Nephron (organoid): ENCODE data around the gene MTERF4.

Experiments
- H3K27ac Mint-ChIP-seq, 3 experiments: 2 replicates each; pipeline ENCODE4 v1.8.0; 2020; ENCODE audit warnings: mixed read lengths in 3 of 3, mild to moderate bottlenecking in 2 of 3, moderate library complexity in 1 of 3
- H3K27me3 Mint-ChIP-seq: 2 replicates; pipeline ENCODE4 v1.8.0; 2021; ENCODE audit warnings: low read depth, mild to moderate bottlenecking, moderate library complexity, mixed read lengths
- H3K36me3 Mint-ChIP-seq: 2 replicates; pipeline ENCODE4 v1.8.0; 2020; ENCODE audit warnings: low read depth, mixed read lengths
- H3K4me1 Mint-ChIP-seq: 2 replicates; pipeline ENCODE4 v1.8.0; 2020; ENCODE audit warnings: mixed read lengths
- H3K4me3 Mint-ChIP-seq, 3 experiments: 2 replicates each; pipeline ENCODE4 v1.8.0; 2020; ENCODE audit warnings: mild to moderate bottlenecking in 3 of 3, mixed read lengths in 3 of 3, moderate library complexity in 2 of 3
- H3K9me3 Mint-ChIP-seq: 2 replicates; pipeline ENCODE4 v1.8.0; 2020; ENCODE audit warnings: mixed read lengths
- CTCF ChIP-seq, 3 experiments: fragments of 200-600 bp; sonication (generic); IDR thresholded peaks; one replicate each; pipeline ENCODE4 v1.5.0; 2021; ENCODE audit warnings: antibody characterized with exemption in 3 of 3; ENCODE audit not compliant: unreplicated experiment in 3 of 3

MTERF4 gene

GRCh38 chr2:241118737-241119505 lies 16.8 kb upstream of the MTERF4 start:
- H3K27me3 Mint-ChIP-seq: no peaks in the 10 kb centered on the region
- no peaks in the 10 kb centered on the region for H3K9me3 Mint-ChIP-seq
- no peaks in the 10 kb centered on the region for H3K4me1 Mint-ChIP-seq
- H3K27ac Mint-ChIP-seq: no peak overlapping the region
- no peak overlapping the region for H3K4me3 Mint-ChIP-seq
- H3K36me3 Mint-ChIP-seq: peaks cover 31% of the 10 kb centered on the region
- TF ChIP-seq CTCF (IDR thresholded peaks at IDR 0.05; ENCODE audit: unreplicated experiment in 3 of 3): no peak

GRCh38 chr2:241116606-241117560 lies 14.8 kb upstream of the MTERF4 start:
- Mint-ChIP-seq H3K27ac (no peak overlapping the region), H3K27me3 (no peaks in the 10 kb centered on the region), H3K4me1 (no peaks in the 10 kb centered on the region), H3K9me3 (no peaks in the 10 kb centered on the region), H3K4me3 (no peak overlapping the region), H3K36me3 (peaks cover 31% of the 10 kb centered on the region)
- no peak for TF ChIP-seq CTCF (IDR thresholded peaks at IDR 0.05; ENCODE audit: unreplicated experiment in 3 of 3)

GRCh38 chr2:241115361-241115760 lies 13.3 kb upstream of the MTERF4 start:
- H3K27ac Mint-ChIP-seq: no peak overlapping the region
- H3K36me3 Mint-ChIP-seq: peaks cover 17% of the 10 kb centered on the region
- TF ChIP-seq CTCF (IDR thresholded peaks at IDR 0.05; ENCODE audit: unreplicated experiment in 3 of 3): no peak
- H3K27me3 Mint-ChIP-seq: no peaks in the 10 kb centered on the region
- no peaks in the 10 kb centered on the region for H3K4me1 Mint-ChIP-seq
- H3K9me3 Mint-ChIP-seq: no peaks in the 10 kb centered on the region
- H3K4me3 Mint-ChIP-seq: no peak overlapping the region

- TF ChIP-seq CTCF (IDR thresholded peaks at IDR 0.05; ENCODE audit: unreplicated experiment in 3 of 3): no peak
- no peaks in the 10 kb centered on the region for H3K27me3 Mint-ChIP-seq
- no peak overlapping the region for H3K4me3 Mint-ChIP-seq
- H3K4me1 Mint-ChIP-seq: no peaks in the 10 kb centered on the region
- peaks cover 16% of the 10 kb centered on the region for H3K36me3 Mint-ChIP-seq
- no peaks in the 10 kb centered on the region for H3K9me3 Mint-ChIP-seq
- H3K27ac Mint-ChIP-seq: no peak overlapping the region
Measured at GRCh38 chr2:241114836-241115235, 12.7 kb upstream of the MTERF4 start.

GRCh38 chr2:241112592-241112991 lies 10.5 kb upstream of the MTERF4 start:
- TF ChIP-seq CTCF (IDR thresholded peaks at IDR 0.05; ENCODE audit: unreplicated experiment in 3 of 3): no peak
- no peaks in the 10 kb centered on the region for H3K9me3 Mint-ChIP-seq
- no peak overlapping the region for H3K4me3 Mint-ChIP-seq
- H3K27ac Mint-ChIP-seq: no peak overlapping the region
- no peaks in the 10 kb centered on the region for H3K4me1 Mint-ChIP-seq
- peaks cover 19% of the 10 kb centered on the region for H3K36me3 Mint-ChIP-seq
- no peaks in the 10 kb centered on the region for H3K27me3 Mint-ChIP-seq
